Spinal cord (tissue), 10 donors: ENCODE measurements around the gene SOX18. TPM values are rescaled to one million over a fixed set of nuclear protein-coding genes. Genes with fewer than 3 reads are reported as not detected.

ENCODE experiments used
- DNase-seq, 6 donors: peaks; one replicate each; pipeline versions ENCODE4 v3.0.0 to v3.0.0-alpha.2; 2013 to 2015; ENCODE audit warnings: low spot score in 6 of 6, low read depth in 4 of 6
- H3K27ac ChIP-seq: one replicate; pipeline ENCODE4 v1.5.1; 2013; ENCODE audit warnings: low read depth, low read length, control low read depth
- H3K27me3 ChIP-seq: one replicate; pipeline ENCODE4 v1.6.1; 2013; ENCODE audit warnings: low read length; ENCODE audit not compliant: control insufficient read depth, insufficient read depth
- H3K36me3 ChIP-seq: one replicate; pipeline ENCODE4 v1.6.1; 2013; ENCODE audit warnings: low read length; ENCODE audit not compliant: control insufficient read depth, insufficient read depth
- H3K4me1 ChIP-seq: one replicate; pipeline ENCODE4 v1.6.1; 2013; ENCODE audit warnings: low read length; ENCODE audit not compliant: control insufficient read depth, insufficient read depth
- H3K4me3 ChIP-seq: one replicate; pipeline ENCODE4 v1.5.1; 2013; ENCODE audit warnings: low read depth, low read length, control low read depth
- H3K9me3 ChIP-seq: one replicate; pipeline ENCODE4 v1.6.1; 2013; ENCODE audit warnings: low read length; ENCODE audit not compliant: control insufficient read depth, insufficient read depth
- WGBS: methylation state at CpG from one replicate; pipeline ENCODE4 v1.1.5; 2013; ENCODE audit warnings: missing lambda C conversion rate; ENCODE audit not compliant: insufficient coverage; 5-methylcytosine and 5-hydroxymethylcytosine counted together
- polyA plus RNA-seq, 2 donors: library from polyadenylated mRNA; unstranded; fragments of 120-200 nt; gene quantifications; one replicate each; pipeline ENCODE4 v1.2.1, GENCODE V29; 2013; ENCODE audit not compliant: insufficient read length in 2 of 2
- total RNA-seq, 2 donors: library from RNA; depleted of rRNA in 1 of 2; stranded (reverse); fragments of 120-200 nt in 1 of 2; fragments of >200 nt in 1 of 2; gene quantifications; one replicate each; pipeline versions ENCODE4 v1.2.3 to v1.2.4, GENCODE V29; 2013 to 2014
- donor health status: healthy.

The SOX18 gene
- total and polyA plus RNA-seq, 4 donors, result 2.4 to 12.3 (median 5.8) TPM

- peaks cover 67% of the 10 kb centered on the region for H3K36me3 ChIP-seq
- H3K27ac ChIP-seq, result no peak overlapping the region
- H3K27me3 ChIP-seq, result peaks cover 37% of the 10 kb centered on the region
- WGBS, result 72% methylated on average over 15 of the region's 17 CpGs
- H3K4me1 ChIP-seq, result peaks cover 34% of the 10 kb centered on the region
- no peak for DNase-seq
- no peaks in the 10 kb centered on the region for H3K9me3 ChIP-seq
- H3K4me3 ChIP-seq, result no peak overlapping the region
Observed at GRCh38 chr20:64035066-64035932, 14.1 kb downstream of the SOX18 start.

GRCh38 chr20:64033981-64034493 is 15.4 kb downstream of the SOX18 start:
- Histone ChIP-seq H3K4me3 (no peak overlapping the region), H3K27ac (no peak overlapping the region), H3K4me1 (peaks cover 21% of the 10 kb centered on the region), H3K27me3 (peaks cover 25% of the 10 kb centered on the region), H3K9me3 (no peaks in the 10 kb centered on the region), H3K36me3 (peaks cover 80% of the 10 kb centered on the region)
- DNase-seq, result no peak
- WGBS, result 90% methylated on average over 11 of the region's 11 CpGs

- 92% methylated on average over 31 of the region's 31 CpGs for WGBS
- no peak for DNase-seq
- Histone ChIP-seq H3K4me3 (no peak overlapping the region), H3K27me3 (peaks cover 16% of the 10 kb centered on the region), H3K4me1 (peaks cover 19% of the 10 kb centered on the region), H3K27ac (no peak overlapping the region), H3K36me3 (peaks cover 89% of the 10 kb centered on the region), H3K9me3 (no peaks in the 10 kb centered on the region)
Observed at GRCh38 chr20:64032706-64033624, 16.5 kb downstream of the SOX18 start.

DNA sequence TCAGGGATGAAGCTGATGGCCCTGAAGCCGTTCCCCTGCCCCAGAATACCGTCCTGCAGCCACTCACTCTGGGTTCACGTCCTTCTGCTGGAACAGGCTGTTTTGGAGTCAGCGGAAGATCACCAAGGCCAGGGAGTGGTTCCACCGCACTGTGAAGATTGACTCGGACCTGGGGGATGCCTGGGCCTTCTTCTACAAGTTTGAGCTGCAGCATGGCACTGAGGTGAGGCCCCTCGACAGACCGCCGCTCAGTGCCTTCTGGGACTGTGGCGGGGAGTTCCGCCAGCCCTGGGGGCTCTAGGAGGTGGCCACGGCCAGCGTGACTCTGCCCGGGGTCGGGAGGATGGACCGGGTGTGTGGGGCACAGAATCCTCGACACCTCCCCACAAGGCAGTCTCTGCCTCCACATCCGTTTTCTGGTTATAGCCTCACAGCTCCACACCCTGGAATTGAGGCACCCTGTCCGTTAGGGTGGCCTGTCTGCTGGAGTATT is 17.6 kb downstream of the SOX18 start:
- Histone ChIP-seq H3K4me3 (no peak overlapping the region), H3K4me1 (peaks cover 8% of the 10 kb centered on the region), H3K27me3 (peaks cover 5% of the 10 kb centered on the region), H3K27ac (no peak overlapping the region), H3K9me3 (no peaks in the 10 kb centered on the region), H3K36me3 (peaks cover 99% of the 10 kb centered on the region)
- 91% methylated on average over 18 of the region's 19 CpGs for WGBS
- no peak for DNase-seq

GRCh38 chr20:64030371-64031134 is 18.9 kb downstream of the SOX18 start:
- 85% methylated on average over 19 of the region's 20 CpGs for WGBS
- H3K27ac ChIP-seq, result no peak overlapping the region
- no peak overlapping the region for H3K4me3 ChIP-seq
- DNase-seq, result no peak
- peaks cover 1% of the 10 kb centered on the region for H3K4me1 ChIP-seq
- H3K36me3 ChIP-seq, result peaks cover 99% of the 10 kb centered on the region
- no peaks in the 10 kb centered on the region for H3K27me3 ChIP-seq
- H3K9me3 ChIP-seq, result no peaks in the 10 kb centered on the region

- peaks cover 99% of the 10 kb centered on the region for H3K36me3 ChIP-seq
- 96% methylated on average over 38 of the region's 38 CpGs for WGBS
- DNase-seq, result no peak
Observed at GRCh38 chr20:64029293-64030117, 19.9 kb downstream of the SOX18 start.

DNA sequence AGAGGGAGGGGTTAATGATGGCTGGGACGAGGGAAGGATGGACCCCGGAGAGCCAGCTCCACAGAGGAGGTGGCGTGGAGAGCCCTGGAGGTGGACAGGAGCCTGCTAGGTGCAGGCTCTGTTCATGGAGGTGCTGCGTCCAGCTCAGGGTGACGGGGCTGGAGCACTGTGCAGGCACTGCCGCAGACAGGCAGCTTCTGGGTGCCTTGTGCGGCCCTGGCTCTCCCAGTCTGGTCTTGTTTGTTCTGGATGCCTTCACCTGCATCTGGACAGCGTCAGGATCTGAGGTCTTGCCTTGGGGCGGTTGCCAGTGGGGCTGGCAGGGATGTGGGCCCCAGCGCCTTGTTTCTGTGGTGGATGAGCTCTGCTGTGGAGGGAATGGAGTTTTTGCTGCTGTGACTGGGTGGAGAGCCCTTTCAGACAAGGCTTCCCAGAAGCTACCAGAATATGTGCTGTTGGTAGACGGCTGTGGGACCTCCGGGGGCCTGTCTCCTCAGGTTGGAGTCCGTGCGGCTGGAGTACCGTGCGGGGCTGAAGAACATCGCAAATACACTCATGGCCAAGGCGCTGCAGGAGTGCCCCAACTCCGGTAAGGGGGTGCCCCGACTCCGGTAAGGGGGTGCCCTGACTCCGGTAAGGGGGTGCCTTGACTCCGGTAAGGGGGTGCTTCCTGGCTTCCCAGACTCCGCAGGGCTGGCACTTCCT is 21.3 kb downstream of the SOX18 start:
- peaks cover 99% of the 10 kb centered on the region for H3K36me3 ChIP-seq
- no peak overlapping the region for H3K4me3 ChIP-seq
- no peaks in the 10 kb centered on the region for H3K9me3 ChIP-seq
- 92% methylated on average over 23 of the region's 24 CpGs for WGBS
- DNase-seq, result no peak
- peaks cover 10% of the 10 kb centered on the region for H3K4me1 ChIP-seq
- H3K27me3 ChIP-seq, result no peaks in the 10 kb centered on the region
- H3K27ac ChIP-seq, result no peak overlapping the region

More at GRCh38 chr20:64029293-64030117, 19.9 kb downstream of the SOX18 start:
- Histone ChIP-seq H3K9me3 (no peaks in the 10 kb centered on the region), H3K27me3 (no peaks in the 10 kb centered on the region), H3K27ac (no peak overlapping the region), H3K4me1 (peaks cover 1% of the 10 kb centered on the region), H3K4me3 (no peak overlapping the region)

GRCh38 chr20:64025826-64026412 is 23.5 kb downstream of the SOX18 start:
- peaks cover 99% of the 10 kb centered on the region for H3K36me3 ChIP-seq
- no peak for DNase-seq
- WGBS, result 97% methylated on average over 24 of the region's 29 CpGs

More at GRCh38 chr20:64025826-64026412, 23.5 kb downstream of the SOX18 start:
- Histone ChIP-seq H3K27me3 (no peaks in the 10 kb centered on the region), H3K27ac (no peak overlapping the region), H3K4me1 (peaks cover 12% of the 10 kb centered on the region), H3K4me3 (no peak overlapping the region), H3K9me3 (no peaks in the 10 kb centered on the region)
